Heart left ventricle (tissue), 16 donors: ENCODE data around the gene ESPNL. TPM values are rescaled to one million over a fixed set of nuclear protein-coding genes. Genes with fewer than 3 reads are reported as not detected.
A peak's percentile ranks its signal among the peaks of the same experiment; 100 is the strongest.

ENCODE experiments used
- ATAC-seq, 4 donors: fragments of 200-7000 bp; cut with Tn5 transposase; one replicate each; pipeline ENCODE4 v1.9.1; 2020 to 2022; ENCODE audit warnings: moderate library complexity in 4 of 4, mild to moderate bottlenecking in 3 of 4, moderate number of reproducible peaks in 1 of 4
- DNase-seq, 5 donors: peaks; one replicate each; pipeline ENCODE4 v3.0.0-alpha.2; 2020
- H3K27ac ChIP-seq, 12 donors: fragments of 200-600 bp; sonication (generic) in 4 of 12; one replicate each; pipeline versions ENCODE4 v1.5.0 to v1.8.0; 2016 to 2022; ENCODE audit warnings: mild to moderate bottlenecking in 2 of 12
- H3K27me3 ChIP-seq, 9 donors: fragments of 200-600 bp; sonication (generic) in 2 of 9; one replicate each; pipeline versions ENCODE4 v1.5.1 to v1.8.0; 2016 to 2022; ENCODE audit warnings: mild to moderate bottlenecking in 3 of 9
- H3K36me3 ChIP-seq, 9 donors: fragments of 200-600 bp; sonication (generic) in 2 of 9; one replicate each; pipeline versions ENCODE4 v1.5.0 to v1.8.0; 2018 to 2022; ENCODE audit warnings: mild to moderate bottlenecking in 2 of 9
- H3K4me1 ChIP-seq, 12 donors: fragments of 200-600 bp; sonication (generic) in 4 of 12; one replicate each; pipeline versions ENCODE4 v1.5.0 to v1.8.0; 2016 to 2022; ENCODE audit warnings: mild to moderate bottlenecking in 3 of 12
- H3K4me3 ChIP-seq, 12 donors: fragments of 200-600 bp; sonication (generic) in 4 of 12; one replicate each; pipeline versions ENCODE4 v1.5.0 to v1.8.0; 2017 to 2022; ENCODE audit warnings: mild to moderate bottlenecking in 9 of 12, moderate library complexity in 4 of 12
- H3K9me3 ChIP-seq, 12 donors: fragments of 200-600 bp; sonication (generic) in 4 of 12; one replicate each; pipeline versions ENCODE4 v1.5.0 to v1.8.0; 2016 to 2022; ENCODE audit warnings: mild to moderate bottlenecking in 1 of 12
- POLR2A ChIP-seq, 2 donors: fragments of 450-650 bp; IDR thresholded peaks; one replicate each; pipeline ENCODE4 v1.6.1; 2017; ENCODE audit warnings: antibody characterized with exemption in 2 of 2, mild to moderate bottlenecking in 2 of 2, moderate library complexity in 2 of 2
- WGBS, 4 donors: extraction: QIAGEN DNeasy Blood & Tissue Kit in 2 of 4; methylation state at CpG; one replicate each; pipeline versions ENCODE4 v1.1.5 to v1.1.7; 2013 to 2018; 5-methylcytosine and 5-hydroxymethylcytosine counted together
- intact Hi-C, 10 donors: fragments of 100-400 bp; cut with DNase I; formaldehyde crosslinking; loops; one replicate each; pipeline versions ENCODE4 v1.11.1 to v1.14.2; 2022
- polyA plus RNA-seq, 2 donors: library from polyadenylated mRNA; stranded (reverse); fragments of 200-250 nt; gene quantifications; one replicate each; pipeline ENCODE4 v1.2.3, GENCODE V29; 2013
- total RNA-seq, 9 donors: library from RNA; depleted of rRNA in 2 of 9; stranded (reverse); fragments of >200 nt in 2 of 9; fragmentation: NEBNext Ultra II Directional in 3 of 9; extraction: Animal tissue kit (Norgen Biotek cat#: 25700) in 3 of 9; gene quantifications; one replicate each; pipeline versions ENCODE4 v1.1.0 to v1.2.4, GENCODE V29; 2016 to 2023
- TF ChIP-seq, protein P1 (sequence below), 12 donors: fragments of 200-600 bp; sonication (generic) in 4 of 12; IDR thresholded peaks; one replicate each; pipeline versions ENCODE4 v1.5.0 to v1.8.0; 2018 to 2022; ENCODE audit warnings: antibody characterized with exemption in 12 of 12, mild to moderate bottlenecking in 5 of 12
- donor health status: ischemic (EF 13 %, LVEDD 7.1; RV severe dilation, severe dysfunction).
- donor health status: healthy with polysubstance abuse.
- donor health status: DM: no; HTN: yes; CAD: no.
- donor health status: DM: no; HTN: no; CAD: no.
- donor health status: ischemic (EF 25% LVEDD 6.9; RV normal size, moderate dysfunction).
- donor health status: ischemic (EF 25% LVEDD 5.7; RV mildly dilated, moderate dysfunction).
- donor health status: healthy.
- donor health status: DM: yes; HTN: yes; CAD: no.
- donor health status: ischemic (EF 35%, LVEDD 5.7; RV mildly dilated, moderate dysfunction).
- donor health status: nonischemic (EF 11% LVEDD 7.7; RV severe dilation, severe dysfunction).
- donor health status: DM: yes; HTN: yes; CAD: no.
- donor health status: PGD.
- donor health status: ischemic (EF 29% LVEDD 5.4; RV normal size, mild dysfunction).
- donor health status: nonischemic (EF 23%, LVEDD 6.1; RV moderate dilation, normal function).

ESPNL gene
- total and polyA plus RNA-seq, 11 donors: 0.05 to 1.2 (median 0.27) TPM; not detected in 2

DNA sequence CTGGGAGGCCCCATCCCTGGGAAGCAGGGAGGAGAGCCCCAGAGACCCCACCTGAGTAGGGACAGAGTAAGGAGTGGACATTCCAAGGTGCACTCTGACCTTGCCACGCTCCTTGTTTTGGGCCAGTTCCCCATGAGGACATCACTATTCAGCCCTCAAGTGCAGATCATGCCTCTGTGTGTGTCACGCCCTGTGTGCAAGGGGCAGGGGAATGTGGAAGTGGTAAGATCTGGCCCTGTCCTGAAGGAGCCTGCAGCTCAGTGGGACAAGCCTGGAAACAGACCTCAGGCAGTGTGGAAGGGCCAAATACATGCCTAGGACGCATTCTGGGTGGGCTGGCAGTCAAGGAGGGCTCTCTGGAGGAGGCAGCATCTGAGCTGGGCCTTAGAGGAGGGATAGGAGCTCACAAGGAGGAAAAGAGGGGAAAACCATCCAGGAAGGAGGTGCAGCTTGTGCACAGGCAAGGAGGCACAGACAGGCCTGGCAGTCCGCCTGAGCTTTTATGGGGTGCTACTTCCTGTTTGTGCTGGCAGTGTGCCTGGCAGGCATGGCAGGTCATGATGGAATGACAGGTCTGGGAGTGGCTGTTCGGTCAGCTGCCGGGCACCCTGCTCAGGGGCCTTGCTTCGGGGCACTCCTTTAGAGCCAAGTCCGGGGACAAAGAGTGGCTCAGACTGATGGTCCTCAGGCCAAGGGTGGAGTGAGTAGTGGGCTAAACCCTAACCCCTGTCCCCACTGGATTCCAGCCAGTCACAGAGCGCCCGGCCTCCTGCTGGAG, 41.6 kb downstream of the ESPNL start:
- DNase-seq (peak in 1 of 5 donors; percentile 47), ATAC-seq (no peak)
- Histone ChIP-seq H3K27me3 (no peaks in the 10 kb centered on the region), H3K9me3 (no peaks in the 10 kb centered on the region), H3K36me3 (peaks cover 0 to 9% (median 0%) of the 10 kb centered on the region in 9 donors), H3K4me3 (peak overlapping the region in 4 of 12 donors; percentile 20 to 27 (median 24)), H3K4me1 (peaks cover 0 to 58% (median 29%) of the 10 kb centered on the region in 12 donors), H3K27ac (peak overlapping the region in 8 of 12 donors; percentile 1 to 71 (median 42))
- TF ChIP-seq, protein P1, sequence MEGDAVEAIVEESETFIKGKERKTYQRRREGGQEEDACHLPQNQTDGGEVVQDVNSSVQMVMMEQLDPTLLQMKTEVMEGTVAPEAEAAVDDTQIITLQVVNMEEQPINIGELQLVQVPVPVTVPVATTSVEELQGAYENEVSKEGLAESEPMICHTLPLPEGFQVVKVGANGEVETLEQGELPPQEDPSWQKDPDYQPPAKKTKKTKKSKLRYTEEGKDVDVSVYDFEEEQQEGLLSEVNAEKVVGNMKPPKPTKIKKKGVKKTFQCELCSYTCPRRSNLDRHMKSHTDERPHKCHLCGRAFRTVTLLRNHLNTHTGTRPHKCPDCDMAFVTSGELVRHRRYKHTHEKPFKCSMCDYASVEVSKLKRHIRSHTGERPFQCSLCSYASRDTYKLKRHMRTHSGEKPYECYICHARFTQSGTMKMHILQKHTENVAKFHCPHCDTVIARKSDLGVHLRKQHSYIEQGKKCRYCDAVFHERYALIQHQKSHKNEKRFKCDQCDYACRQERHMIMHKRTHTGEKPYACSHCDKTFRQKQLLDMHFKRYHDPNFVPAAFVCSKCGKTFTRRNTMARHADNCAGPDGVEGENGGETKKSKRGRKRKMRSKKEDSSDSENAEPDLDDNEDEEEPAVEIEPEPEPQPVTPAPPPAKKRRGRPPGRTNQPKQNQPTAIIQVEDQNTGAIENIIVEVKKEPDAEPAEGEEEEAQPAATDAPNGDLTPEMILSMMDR (IDR thresholded peaks at IDR 0.05): no peak
- TF ChIP-seq POLR2A (IDR thresholded peaks at IDR 0.05): no peak
- WGBS, 4 donors: 53 to 63% (median 60%) methylated on average over 10 of the region's 10 CpGs
- intact Hi-C loops: loop anchor here in 4 of 10 donors (2.0 to 10.0 kb wide), 3 partner anchors 281 to 287 kb away; partner anchors contain the start of gene RAMP1 (in 3 of the 4)

GRCh38 chr2:238142382-238143205, 42.5 kb downstream of the ESPNL start:
- ATAC-seq (no peak), DNase-seq (no peak)
- TF ChIP-seq, protein P1 (IDR thresholded peaks at IDR 0.05): no peak
- TF ChIP-seq POLR2A (IDR thresholded peaks at IDR 0.05): no peak
- 68 to 78% (median 73%) methylated on average over 24 to 30 of the region's 30 CpGs for WGBS, 4 donors
- H3K4me3 ChIP-seq: peak overlapping the region in 3 of 12 donors; percentile 20 to 27 (median 26)
- H3K4me1 ChIP-seq: peaks cover 0 to 52% (median 26%) of the 10 kb centered on the region in 12 donors
- H3K27me3 ChIP-seq: no peaks in the 10 kb centered on the region
- intact Hi-C loops: loop anchor here in 4 of 10 donors (2.0 to 10.0 kb wide), 3 partner anchors 282 to 288 kb away; partner anchors contain the start of gene RAMP1 (in 3 of the 4)
- no peaks in the 10 kb centered on the region for H3K9me3 ChIP-seq
- H3K36me3 ChIP-seq: peaks cover 0 to 9% (median 0%) of the 10 kb centered on the region in 9 donors
- peak overlapping the region in 8 of 12 donors; percentile 26 to 71 (median 50) for H3K27ac ChIP-seq

- TF ChIP-seq, protein P1 (IDR thresholded peaks at IDR 0.05): no peak
- TF ChIP-seq POLR2A (IDR thresholded peaks at IDR 0.05): no peak
- Histone ChIP-seq H3K4me3 (no peak overlapping the region), H3K9me3 (no peaks in the 10 kb centered on the region), H3K27ac (peak overlapping the region in 10 of 12 donors; percentile 25 to 71 (median 52)), H3K27me3 (no peaks in the 10 kb centered on the region), H3K36me3 (peaks cover 0 to 9% (median 0%) of the 10 kb centered on the region in 9 donors), H3K4me1 (peaks cover 0 to 46% (median 23%) of the 10 kb centered on the region in 12 donors)
- ATAC-seq (peak; percentile 59 to 80 (median 64)), DNase-seq (peak in 4 of 5 donors; percentile 47 to 84 (median 60))
- 45 to 67% (median 55%) methylated on average over 14 to 20 of the region's 20 CpGs for WGBS, 4 donors
- intact Hi-C loops: loop anchor here in 4 of 10 donors (2.0 to 10.0 kb wide), 3 partner anchors 283 to 289 kb away; partner anchors contain the start of gene RAMP1 (in 3 of the 4)
Measured at GRCh38 chr2:238143239-238143951, 43.3 kb downstream of the ESPNL start.
